Ovary (tissue), 3 donors: ENCODE measurements around the gene NENF.

ENCODE experiments used
- CTCF ChIP-seq, 3 donors: fragments of 450-650 bp in 2 of 3; fragments of 200-600 bp in 1 of 3; IDR thresholded peaks; one replicate each; pipeline versions ENCODE4 v1.5.1 to v1.8.0; 2016 to 2022; ENCODE audit warnings: antibody characterized with exemption in 3 of 3, mild to moderate bottlenecking in 1 of 3
- EP300 ChIP-seq: sonication (generic); formaldehyde crosslinking; IDR thresholded peaks from one replicate; pipeline ENCODE4 v1.6.1; 2017; ENCODE audit warnings: antibody characterized with exemption
- POLR2A ChIP-seq: fragments of 450-650 bp; IDR thresholded peaks from one replicate; pipeline ENCODE4 v1.6.1; 2017; ENCODE audit warnings: antibody characterized with exemption, mild to moderate bottlenecking, moderate library complexity
- donor health status: DM: no; HTN: no; CAD: no.

- TF ChIP-seq CTCF (IDR thresholded peaks at IDR 0.05) (no peak), POLR2A (no peak), EP300 (no peak)
Observed at GRCh38 chr1:212471286-212471685, 38.6 kb downstream of the NENF start.
